ENCODE results near the gene CEP44.

DNA sequence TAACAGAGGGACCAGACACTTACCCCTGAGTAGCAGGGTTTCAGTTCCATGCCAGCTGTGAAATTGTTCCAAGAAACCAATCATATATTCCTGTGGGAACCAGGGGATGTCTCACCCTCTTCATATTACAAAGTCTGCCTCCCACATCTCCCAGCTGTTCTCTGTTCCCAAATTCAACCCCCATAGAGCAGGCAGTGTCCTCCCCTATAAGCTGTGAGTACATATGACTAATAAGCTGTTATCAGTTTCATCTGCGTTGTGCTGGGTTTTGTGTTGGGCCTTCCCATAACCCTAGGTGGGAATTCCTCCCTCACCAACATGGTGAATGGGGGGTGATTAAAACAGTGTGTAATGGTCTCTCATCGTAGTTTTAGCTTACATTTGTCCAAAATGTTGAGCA is 41.0 kb downstream of the CEP44 start:
- no peak for TF ChIP-seq POLR2A (IDR thresholded peaks at IDR 0.05; ENCODE audit: borderline replicate concordance, extremely low read depth, insufficient read depth, insufficient read length)
- TF ChIP-seq EZH2 (IDR thresholded peaks at IDR 0.05), result no peak
- TF ChIP-seq, protein P1, sequence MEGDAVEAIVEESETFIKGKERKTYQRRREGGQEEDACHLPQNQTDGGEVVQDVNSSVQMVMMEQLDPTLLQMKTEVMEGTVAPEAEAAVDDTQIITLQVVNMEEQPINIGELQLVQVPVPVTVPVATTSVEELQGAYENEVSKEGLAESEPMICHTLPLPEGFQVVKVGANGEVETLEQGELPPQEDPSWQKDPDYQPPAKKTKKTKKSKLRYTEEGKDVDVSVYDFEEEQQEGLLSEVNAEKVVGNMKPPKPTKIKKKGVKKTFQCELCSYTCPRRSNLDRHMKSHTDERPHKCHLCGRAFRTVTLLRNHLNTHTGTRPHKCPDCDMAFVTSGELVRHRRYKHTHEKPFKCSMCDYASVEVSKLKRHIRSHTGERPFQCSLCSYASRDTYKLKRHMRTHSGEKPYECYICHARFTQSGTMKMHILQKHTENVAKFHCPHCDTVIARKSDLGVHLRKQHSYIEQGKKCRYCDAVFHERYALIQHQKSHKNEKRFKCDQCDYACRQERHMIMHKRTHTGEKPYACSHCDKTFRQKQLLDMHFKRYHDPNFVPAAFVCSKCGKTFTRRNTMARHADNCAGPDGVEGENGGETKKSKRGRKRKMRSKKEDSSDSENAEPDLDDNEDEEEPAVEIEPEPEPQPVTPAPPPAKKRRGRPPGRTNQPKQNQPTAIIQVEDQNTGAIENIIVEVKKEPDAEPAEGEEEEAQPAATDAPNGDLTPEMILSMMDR (IDR thresholded peaks at IDR 0.05 in 2 of 3, conservative IDR thresholded peaks at IDR 0.05 in 1 of 3; ENCODE audit: borderline replicate concordance in 1 of 3, insufficient read depth in 1 of 3, low read depth in 2 of 3, low read length in 2 of 3), result no peak
- no peak for TF ChIP-seq JUND (IDR thresholded peaks at IDR 0.05)
- TF ChIP-seq, protein P2, sequence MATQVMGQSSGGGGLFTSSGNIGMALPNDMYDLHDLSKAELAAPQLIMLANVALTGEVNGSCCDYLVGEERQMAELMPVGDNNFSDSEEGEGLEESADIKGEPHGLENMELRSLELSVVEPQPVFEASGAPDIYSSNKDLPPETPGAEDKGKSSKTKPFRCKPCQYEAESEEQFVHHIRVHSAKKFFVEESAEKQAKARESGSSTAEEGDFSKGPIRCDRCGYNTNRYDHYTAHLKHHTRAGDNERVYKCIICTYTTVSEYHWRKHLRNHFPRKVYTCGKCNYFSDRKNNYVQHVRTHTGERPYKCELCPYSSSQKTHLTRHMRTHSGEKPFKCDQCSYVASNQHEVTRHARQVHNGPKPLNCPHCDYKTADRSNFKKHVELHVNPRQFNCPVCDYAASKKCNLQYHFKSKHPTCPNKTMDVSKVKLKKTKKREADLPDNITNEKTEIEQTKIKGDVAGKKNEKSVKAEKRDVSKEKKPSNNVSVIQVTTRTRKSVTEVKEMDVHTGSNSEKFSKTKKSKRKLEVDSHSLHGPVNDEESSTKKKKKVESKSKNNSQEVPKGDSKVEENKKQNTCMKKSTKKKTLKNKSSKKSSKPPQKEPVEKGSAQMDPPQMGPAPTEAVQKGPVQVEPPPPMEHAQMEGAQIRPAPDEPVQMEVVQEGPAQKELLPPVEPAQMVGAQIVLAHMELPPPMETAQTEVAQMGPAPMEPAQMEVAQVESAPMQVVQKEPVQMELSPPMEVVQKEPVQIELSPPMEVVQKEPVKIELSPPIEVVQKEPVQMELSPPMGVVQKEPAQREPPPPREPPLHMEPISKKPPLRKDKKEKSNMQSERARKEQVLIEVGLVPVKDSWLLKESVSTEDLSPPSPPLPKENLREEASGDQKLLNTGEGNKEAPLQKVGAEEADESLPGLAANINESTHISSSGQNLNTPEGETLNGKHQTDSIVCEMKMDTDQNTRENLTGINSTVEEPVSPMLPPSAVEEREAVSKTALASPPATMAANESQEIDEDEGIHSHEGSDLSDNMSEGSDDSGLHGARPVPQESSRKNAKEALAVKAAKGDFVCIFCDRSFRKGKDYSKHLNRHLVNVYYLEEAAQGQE (IDR thresholded peaks at IDR 0.05; ENCODE audit: low read depth), result no peak
